Gastroesophageal sphincter (tissue), 3 donors: ENCODE data around the gene SETMAR.

Experiments used
- EP300 ChIP-seq: sonication (generic); formaldehyde crosslinking; IDR thresholded peaks from one replicate; pipeline ENCODE4 v1.6.1; 2017; ENCODE audit warnings: antibody characterized with exemption, mild to moderate bottlenecking
- POLR2A ChIP-seq, 2 donors: fragments of 450-650 bp; IDR thresholded peaks; one replicate each; pipeline ENCODE4 v1.6.1; 2017; ENCODE audit warnings: antibody characterized with exemption in 2 of 2, mild to moderate bottlenecking in 2 of 2, moderate library complexity in 1 of 2
- POLR2AphosphoS5 ChIP-seq: sonication (generic); formaldehyde crosslinking; IDR thresholded peaks from one replicate; pipeline ENCODE4 v1.6.1; 2017; ENCODE audit warnings: antibody characterized with exemption
- TF ChIP-seq, protein P1 (sequence below), 4 experiments: fragments of 200-600 bp in 2 of 4; fragments of 450-650 bp in 2 of 4; sonication (generic) in 1 of 4; IDR thresholded peaks; one replicate each; pipeline ENCODE4 v1.5.1; 2017 to 2019; ENCODE audit warnings: antibody characterized with exemption in 4 of 4, mild to moderate bottlenecking in 2 of 4, moderate library complexity in 2 of 4

DNA sequence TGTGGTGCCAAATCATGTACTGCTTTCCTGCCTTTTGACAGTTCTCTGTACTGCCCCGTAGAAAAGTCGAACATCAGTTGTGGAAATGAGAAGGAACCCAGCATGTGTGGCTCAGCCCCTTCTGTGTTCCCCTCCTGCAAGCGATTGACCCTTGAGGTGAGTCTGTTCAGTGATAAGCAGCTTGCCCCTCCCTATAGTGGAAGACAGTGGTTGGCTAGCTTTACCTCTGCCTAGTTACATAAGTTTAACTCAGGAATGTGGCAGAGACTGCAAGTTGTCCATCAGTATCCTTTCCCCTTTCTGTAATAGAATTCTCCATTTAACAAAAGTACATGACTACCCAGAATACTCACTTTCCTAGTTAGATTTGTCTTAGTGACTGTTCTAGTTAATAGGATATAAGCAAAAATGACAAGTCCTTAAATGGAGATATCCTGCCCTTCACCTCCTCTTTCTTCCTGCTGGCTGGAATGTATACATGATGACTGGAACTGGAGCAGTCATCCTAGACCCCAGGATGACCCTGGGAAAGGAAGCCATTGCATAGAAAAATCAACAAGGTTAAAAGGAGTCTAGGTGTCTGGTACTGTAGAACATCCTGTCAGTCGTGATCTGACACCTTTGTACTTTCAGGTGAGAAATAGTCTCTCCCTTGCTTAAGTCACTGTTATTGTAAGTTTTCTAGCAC lies 10.6 kb downstream of the SETMAR start:
- TF ChIP-seq, protein P1, sequence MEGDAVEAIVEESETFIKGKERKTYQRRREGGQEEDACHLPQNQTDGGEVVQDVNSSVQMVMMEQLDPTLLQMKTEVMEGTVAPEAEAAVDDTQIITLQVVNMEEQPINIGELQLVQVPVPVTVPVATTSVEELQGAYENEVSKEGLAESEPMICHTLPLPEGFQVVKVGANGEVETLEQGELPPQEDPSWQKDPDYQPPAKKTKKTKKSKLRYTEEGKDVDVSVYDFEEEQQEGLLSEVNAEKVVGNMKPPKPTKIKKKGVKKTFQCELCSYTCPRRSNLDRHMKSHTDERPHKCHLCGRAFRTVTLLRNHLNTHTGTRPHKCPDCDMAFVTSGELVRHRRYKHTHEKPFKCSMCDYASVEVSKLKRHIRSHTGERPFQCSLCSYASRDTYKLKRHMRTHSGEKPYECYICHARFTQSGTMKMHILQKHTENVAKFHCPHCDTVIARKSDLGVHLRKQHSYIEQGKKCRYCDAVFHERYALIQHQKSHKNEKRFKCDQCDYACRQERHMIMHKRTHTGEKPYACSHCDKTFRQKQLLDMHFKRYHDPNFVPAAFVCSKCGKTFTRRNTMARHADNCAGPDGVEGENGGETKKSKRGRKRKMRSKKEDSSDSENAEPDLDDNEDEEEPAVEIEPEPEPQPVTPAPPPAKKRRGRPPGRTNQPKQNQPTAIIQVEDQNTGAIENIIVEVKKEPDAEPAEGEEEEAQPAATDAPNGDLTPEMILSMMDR (IDR thresholded peaks at IDR 0.05), result no peak
- TF ChIP-seq POLR2A (IDR thresholded peaks at IDR 0.05) (no peak), POLR2AphosphoS5 (no peak), EP300 (no peak)
